Osteocyte (in vitro differentiated cells): Measurements from ENCODE around the gene HOXB4. TPM values are rescaled to one million over a fixed set of nuclear protein-coding genes. Genes with fewer than 3 reads are reported as not detected.

Experiments used
- DNase-seq: peaks from one replicate; pipeline ENCODE4 v3.0.0; 2021; ENCODE audit warnings: mixed read lengths; ENCODE audit not compliant: unreplicated experiment; ENCODE audit errors: extremely low spot score
- H3K27ac Mint-ChIP-seq: one replicate; pipeline ENCODE4 v1.8.0; 2021; ENCODE audit warnings: mild to moderate bottlenecking, mixed read lengths; ENCODE audit not compliant: unreplicated experiment
- H3K27me3 Mint-ChIP-seq: one replicate; pipeline ENCODE4 v1.8.0; 2021; ENCODE audit warnings: mixed read lengths; ENCODE audit not compliant: unreplicated experiment
- H3K36me3 Mint-ChIP-seq: one replicate; pipeline ENCODE4 v1.8.0; 2021; ENCODE audit warnings: mixed read lengths; ENCODE audit not compliant: unreplicated experiment
- H3K4me1 Mint-ChIP-seq: one replicate; pipeline ENCODE4 v1.8.0; 2021; ENCODE audit warnings: mixed read lengths; ENCODE audit not compliant: unreplicated experiment
- H3K4me3 Mint-ChIP-seq: one replicate; pipeline ENCODE4 v1.8.0; 2021; ENCODE audit warnings: mild to moderate bottlenecking, moderate library complexity, mixed read lengths; ENCODE audit not compliant: unreplicated experiment
- H3K9me3 Mint-ChIP-seq: one replicate; pipeline ENCODE4 v1.8.0; 2021; ENCODE audit warnings: mixed read lengths; ENCODE audit not compliant: unreplicated experiment
- total RNA-seq: library from RNA; stranded (reverse); gene quantifications from 2 replicates; pipeline ENCODE4 v1.2.1, GENCODE V29; 2021
- TF ChIP-seq, protein P1 (sequence below): fragments of 200-600 bp; sonication (generic); IDR thresholded peaks from 2 replicates; pipeline ENCODE4 v1.5.0; 2021; ENCODE audit warnings: antibody characterized with exemption, mild to moderate bottlenecking, moderate library complexity

HOXB4 gene
- total RNA-seq, 1 donor from 2014 or later: not detected

DNA sequence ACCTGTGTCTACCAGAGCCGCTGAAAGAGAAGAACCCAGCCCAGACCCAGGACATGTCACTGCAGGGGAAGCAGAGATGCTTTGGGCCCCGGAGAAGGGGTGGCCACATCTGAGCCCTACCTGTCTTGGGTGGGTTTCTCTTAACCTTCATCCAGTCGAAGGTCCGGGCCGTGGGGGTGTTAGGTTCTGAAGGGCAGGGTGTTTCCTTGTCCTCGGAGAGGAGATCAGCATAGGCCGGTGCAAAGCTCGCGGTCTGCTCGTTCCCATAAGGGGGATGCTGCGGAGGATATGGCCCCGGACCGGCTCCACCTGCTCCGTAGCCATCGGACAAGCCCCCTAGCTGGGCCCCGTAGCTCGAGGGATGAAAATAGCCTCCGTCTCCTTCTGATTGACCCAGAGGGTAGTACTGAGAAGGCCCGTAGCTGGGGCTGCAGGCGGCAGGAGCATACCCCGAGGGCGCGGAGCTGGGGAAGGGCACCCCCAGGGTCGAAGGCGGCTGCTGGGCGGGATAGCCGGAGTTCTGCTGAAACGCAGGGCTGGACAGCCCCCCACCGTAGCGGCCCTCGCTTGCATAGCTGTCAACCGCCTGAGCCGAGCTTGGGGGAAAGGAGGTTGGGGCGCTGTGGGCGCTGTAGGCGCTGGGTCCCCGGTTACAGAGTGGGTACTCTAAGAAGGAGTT lies 47.8 kb downstream of the HOXB4 start:
- Mint-ChIP-seq H3K4me1 (no peaks in the 10 kb centered on the region), H3K9me3 (no peaks in the 10 kb centered on the region), H3K27me3 (peaks cover 58% of the 10 kb centered on the region), H3K4me3 (no peak overlapping the region), H3K36me3 (no peaks in the 10 kb centered on the region), H3K27ac (no peak overlapping the region)
- TF ChIP-seq, protein P1, sequence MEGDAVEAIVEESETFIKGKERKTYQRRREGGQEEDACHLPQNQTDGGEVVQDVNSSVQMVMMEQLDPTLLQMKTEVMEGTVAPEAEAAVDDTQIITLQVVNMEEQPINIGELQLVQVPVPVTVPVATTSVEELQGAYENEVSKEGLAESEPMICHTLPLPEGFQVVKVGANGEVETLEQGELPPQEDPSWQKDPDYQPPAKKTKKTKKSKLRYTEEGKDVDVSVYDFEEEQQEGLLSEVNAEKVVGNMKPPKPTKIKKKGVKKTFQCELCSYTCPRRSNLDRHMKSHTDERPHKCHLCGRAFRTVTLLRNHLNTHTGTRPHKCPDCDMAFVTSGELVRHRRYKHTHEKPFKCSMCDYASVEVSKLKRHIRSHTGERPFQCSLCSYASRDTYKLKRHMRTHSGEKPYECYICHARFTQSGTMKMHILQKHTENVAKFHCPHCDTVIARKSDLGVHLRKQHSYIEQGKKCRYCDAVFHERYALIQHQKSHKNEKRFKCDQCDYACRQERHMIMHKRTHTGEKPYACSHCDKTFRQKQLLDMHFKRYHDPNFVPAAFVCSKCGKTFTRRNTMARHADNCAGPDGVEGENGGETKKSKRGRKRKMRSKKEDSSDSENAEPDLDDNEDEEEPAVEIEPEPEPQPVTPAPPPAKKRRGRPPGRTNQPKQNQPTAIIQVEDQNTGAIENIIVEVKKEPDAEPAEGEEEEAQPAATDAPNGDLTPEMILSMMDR: no peak
- peak; percentile 84 for DNase-seq

DNA sequence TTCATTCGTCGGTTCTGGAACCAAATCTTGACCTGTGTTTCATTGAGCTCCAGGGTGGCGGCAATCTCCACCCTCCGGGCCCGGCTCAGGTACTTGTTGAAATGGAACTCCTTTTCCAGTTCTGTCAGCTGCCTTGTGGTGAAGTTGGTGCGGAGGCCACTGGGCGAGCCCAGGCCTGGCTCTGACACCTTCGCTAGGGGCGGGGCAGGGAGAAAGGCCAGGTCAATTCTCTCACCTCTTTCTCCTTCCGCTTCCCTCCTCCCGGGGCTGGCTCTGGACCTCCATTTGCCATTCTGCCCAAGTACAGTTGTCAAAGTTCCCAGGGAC lies 48.5 kb downstream of the HOXB4 start:
- H3K4me3 Mint-ChIP-seq: no peak overlapping the region
- peaks cover 65% of the 10 kb centered on the region for H3K27me3 Mint-ChIP-seq
- H3K36me3 Mint-ChIP-seq: no peaks in the 10 kb centered on the region
- H3K9me3 Mint-ChIP-seq: no peaks in the 10 kb centered on the region
- H3K4me1 Mint-ChIP-seq: no peaks in the 10 kb centered on the region
- TF ChIP-seq, protein P1: no peak
- no peak overlapping the region for H3K27ac Mint-ChIP-seq
- DNase-seq: no peak

DNA sequence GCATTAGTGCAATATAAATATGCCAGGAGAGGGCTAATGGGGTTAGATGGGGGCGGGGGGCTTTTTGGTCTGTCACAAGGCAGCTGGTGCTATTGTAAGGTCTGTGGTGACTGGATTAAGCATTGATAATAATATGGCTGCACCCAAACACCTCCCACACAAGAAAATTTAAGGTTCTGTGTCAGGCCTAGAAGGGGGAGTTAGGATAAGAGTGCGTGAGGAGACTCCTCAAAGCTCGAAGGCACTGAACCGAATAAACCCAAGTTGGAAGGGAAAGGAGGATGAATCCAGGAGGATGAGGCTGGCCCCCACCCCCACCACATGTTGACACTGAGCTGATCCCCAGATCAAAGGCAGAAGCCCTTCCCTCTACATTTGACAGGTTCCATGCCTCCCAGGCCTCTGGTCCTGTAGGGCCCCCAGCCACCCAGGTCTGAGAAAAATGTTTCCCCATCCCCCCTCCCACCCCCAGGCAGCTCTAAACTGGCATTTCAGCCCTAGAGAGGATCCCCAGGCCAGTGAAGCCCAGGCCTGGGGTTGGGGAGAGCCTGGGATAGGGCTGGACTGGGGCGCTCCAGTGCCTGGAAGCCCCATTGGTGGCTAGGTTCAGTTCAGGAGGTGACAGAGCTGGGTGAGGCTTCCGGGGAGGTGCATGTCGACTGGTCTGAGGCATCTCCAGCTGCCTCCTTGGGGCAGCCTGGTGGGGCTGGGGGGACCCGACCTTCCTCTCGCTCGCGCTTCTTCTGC lies 49.0 kb downstream of the HOXB4 start:
- Mint-ChIP-seq H3K4me3 (no peak overlapping the region), H3K27me3 (peaks cover 67% of the 10 kb centered on the region), H3K36me3 (no peaks in the 10 kb centered on the region), H3K9me3 (no peaks in the 10 kb centered on the region), H3K4me1 (no peaks in the 10 kb centered on the region), H3K27ac (no peak overlapping the region)
- no peak for DNase-seq
- TF ChIP-seq, protein P1: no peak

DNA sequence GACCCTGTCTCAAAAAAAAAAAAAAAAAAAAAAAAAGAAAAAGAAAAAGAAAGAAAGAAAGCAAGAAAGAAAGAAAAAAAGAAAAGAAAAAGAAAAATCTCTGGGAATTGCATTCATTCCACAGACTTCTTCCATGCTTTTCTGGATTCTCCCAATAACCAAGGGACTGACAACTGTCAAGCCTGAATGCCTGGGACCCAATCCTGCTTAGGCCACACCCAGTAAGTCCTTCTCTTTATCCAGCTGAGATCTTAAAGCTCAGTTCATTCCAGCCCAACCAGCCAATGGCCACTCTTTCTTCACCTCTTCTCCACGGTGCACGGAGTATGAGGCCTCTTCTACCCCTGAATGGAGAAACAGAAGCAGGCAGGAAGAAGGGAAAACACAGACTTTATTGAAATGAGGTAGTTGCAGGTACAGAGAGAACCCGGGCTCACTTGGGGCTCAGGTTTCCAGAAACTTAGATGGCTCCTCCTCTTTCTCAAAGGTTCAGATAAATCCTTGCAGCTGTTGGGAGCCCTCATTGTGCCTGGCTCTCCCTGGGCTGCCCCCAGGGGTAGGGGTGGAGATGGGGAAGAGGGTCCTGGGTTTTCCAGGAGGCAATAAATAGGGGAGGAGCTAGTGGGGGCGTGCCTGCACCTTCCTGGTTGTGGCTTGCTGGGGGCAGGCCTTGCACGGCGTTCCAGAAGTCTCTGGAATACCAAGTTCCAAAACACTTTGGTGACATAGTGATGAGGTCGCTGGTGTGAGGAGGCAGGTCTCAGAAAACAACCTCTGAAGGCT lies 49.8 kb downstream of the HOXB4 start:
- Mint-ChIP-seq H3K27me3 (peaks cover 70% of the 10 kb centered on the region), H3K36me3 (no peaks in the 10 kb centered on the region), H3K27ac (no peak overlapping the region), H3K4me3 (no peak overlapping the region), H3K4me1 (no peaks in the 10 kb centered on the region), H3K9me3 (no peaks in the 10 kb centered on the region)
- DNase-seq: no peak
- TF ChIP-seq, protein P1: no peak

DNA sequence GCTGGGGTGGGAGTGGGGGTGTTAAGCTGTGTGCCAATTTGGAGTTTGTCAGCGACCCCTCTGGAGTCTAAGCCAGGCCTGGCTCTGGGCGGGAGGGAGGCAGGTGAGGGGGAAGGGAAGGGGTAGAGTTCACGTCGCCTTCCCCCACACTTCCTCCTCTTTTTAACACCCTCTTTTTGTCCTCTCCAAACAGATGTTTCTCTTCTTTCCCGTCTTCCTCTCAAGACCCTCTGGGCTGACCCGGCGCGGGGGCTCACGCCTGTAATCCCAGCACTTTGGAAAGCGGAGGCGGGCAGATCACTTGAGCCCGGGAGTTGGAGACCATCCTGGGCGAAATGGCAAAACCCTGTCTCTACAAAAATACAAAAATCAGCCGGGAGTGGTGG lies 50.6 kb downstream of the HOXB4 start:
- H3K27me3 Mint-ChIP-seq: peaks cover 75% of the 10 kb centered on the region
- no peak for DNase-seq
- H3K36me3 Mint-ChIP-seq: no peaks in the 10 kb centered on the region
- no peaks in the 10 kb centered on the region for H3K4me1 Mint-ChIP-seq
- H3K9me3 Mint-ChIP-seq: no peaks in the 10 kb centered on the region
- no peak overlapping the region for H3K27ac Mint-ChIP-seq
- no peak overlapping the region for H3K4me3 Mint-ChIP-seq
- TF ChIP-seq, protein P1: no peak
